Loucy (cell line): ENCODE data around the gene PYCR2.

Source experiments
- EZH2phosphoT487 ChIP-seq: fragments of 200-600 bp; IDR thresholded peaks from 2 replicates; pipeline ENCODE4 v1.6.1; 2018; ENCODE audit warnings: antibody characterized with exemption, mild to moderate bottlenecking, moderate library complexity, borderline replicate concordance
- TF ChIP-seq, protein P1 (sequence below): fragments of 200-600 bp; sonication (generic); conservative IDR thresholded peaks from 2 replicates; pipeline ENCODE4 v1.5.1; 2014; ENCODE audit warnings: mild to moderate bottlenecking, antibody characterized with exemption, low read length

DNA sequence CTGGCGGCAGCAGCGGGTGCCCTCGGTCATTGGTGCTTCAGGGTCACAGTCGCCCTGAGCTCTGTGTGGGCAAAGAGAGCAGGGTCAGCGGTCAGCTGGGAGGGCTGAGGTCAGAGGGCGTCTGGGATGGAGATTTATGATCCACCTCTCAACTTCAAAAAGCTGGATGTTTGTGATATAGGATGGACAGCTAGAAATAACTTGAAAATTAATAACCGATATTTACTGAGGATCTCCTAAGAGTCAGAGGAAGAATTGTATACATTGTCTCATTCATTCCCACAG, 37.1 kb downstream of the PYCR2 start:
- TF ChIP-seq, protein P1, sequence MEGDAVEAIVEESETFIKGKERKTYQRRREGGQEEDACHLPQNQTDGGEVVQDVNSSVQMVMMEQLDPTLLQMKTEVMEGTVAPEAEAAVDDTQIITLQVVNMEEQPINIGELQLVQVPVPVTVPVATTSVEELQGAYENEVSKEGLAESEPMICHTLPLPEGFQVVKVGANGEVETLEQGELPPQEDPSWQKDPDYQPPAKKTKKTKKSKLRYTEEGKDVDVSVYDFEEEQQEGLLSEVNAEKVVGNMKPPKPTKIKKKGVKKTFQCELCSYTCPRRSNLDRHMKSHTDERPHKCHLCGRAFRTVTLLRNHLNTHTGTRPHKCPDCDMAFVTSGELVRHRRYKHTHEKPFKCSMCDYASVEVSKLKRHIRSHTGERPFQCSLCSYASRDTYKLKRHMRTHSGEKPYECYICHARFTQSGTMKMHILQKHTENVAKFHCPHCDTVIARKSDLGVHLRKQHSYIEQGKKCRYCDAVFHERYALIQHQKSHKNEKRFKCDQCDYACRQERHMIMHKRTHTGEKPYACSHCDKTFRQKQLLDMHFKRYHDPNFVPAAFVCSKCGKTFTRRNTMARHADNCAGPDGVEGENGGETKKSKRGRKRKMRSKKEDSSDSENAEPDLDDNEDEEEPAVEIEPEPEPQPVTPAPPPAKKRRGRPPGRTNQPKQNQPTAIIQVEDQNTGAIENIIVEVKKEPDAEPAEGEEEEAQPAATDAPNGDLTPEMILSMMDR: no peak
- no peak for TF ChIP-seq EZH2phosphoT487
